ENCODE data around the gene LYST. TPM values are rescaled to one million over a fixed set of nuclear protein-coding genes. Genes with fewer than 3 reads are reported as not detected.

The LYST gene
- total and polyA plus RNA-seq, 2 experiments from 2014 or later, result 3.0 to 6.1 TPM

DNA sequence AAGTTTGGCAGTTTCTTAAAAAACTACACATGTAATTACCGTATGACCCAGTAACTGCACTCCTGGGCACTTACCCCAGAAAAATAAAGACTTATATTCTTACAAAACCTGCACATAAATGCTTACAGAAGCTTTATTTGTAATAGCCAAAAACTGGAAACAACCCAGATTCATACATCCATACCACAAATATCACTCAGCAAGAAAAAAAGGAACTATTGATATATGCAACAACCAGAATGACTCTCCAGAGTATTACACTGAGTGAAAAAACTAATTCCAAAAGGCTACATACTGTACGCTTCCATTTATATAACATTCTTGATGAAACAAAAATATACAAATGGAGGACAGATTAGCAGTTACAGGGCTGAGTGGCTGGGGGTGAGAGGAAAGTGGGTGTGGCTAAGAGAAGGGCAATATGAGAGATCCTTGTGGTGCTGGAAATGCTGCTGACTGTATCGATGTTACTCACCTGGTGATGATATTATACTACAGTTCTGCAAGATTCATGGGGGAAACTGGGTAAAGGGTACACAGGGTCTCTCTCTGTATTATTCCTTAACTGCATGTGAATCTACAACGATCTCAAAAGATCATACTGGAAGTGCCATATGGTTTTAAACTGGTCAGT lies 121.1 kb downstream of the LYST start:
- no peak for TF ChIP-seq EZH2phosphoT487 (IDR thresholded peaks at IDR 0.05; ENCODE audit: low read depth, severe bottlenecking, unreplicated experiment)
- TF ChIP-seq EZH2 (IDR thresholded peaks at IDR 0.05; ENCODE audit: borderline replicate concordance), result no peak
- TF ChIP-seq, protein P1, sequence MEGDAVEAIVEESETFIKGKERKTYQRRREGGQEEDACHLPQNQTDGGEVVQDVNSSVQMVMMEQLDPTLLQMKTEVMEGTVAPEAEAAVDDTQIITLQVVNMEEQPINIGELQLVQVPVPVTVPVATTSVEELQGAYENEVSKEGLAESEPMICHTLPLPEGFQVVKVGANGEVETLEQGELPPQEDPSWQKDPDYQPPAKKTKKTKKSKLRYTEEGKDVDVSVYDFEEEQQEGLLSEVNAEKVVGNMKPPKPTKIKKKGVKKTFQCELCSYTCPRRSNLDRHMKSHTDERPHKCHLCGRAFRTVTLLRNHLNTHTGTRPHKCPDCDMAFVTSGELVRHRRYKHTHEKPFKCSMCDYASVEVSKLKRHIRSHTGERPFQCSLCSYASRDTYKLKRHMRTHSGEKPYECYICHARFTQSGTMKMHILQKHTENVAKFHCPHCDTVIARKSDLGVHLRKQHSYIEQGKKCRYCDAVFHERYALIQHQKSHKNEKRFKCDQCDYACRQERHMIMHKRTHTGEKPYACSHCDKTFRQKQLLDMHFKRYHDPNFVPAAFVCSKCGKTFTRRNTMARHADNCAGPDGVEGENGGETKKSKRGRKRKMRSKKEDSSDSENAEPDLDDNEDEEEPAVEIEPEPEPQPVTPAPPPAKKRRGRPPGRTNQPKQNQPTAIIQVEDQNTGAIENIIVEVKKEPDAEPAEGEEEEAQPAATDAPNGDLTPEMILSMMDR (IDR thresholded peaks at IDR 0.05; ENCODE audit: poor library complexity), result no peak
- H3K79me2 ChIP-seq, result no peaks in the 10 kb centered on the region
- H3K9me2 ChIP-seq (replicated peaks; ENCODE audit: insufficient read depth), result no peaks in the 10 kb centered on the region
- H4K20me1 ChIP-seq (ENCODE audit: insufficient read depth, poor library complexity, severe bottlenecking), result no peaks in the 10 kb centered on the region
- no peaks in the 10 kb centered on the region for H3K4me1 ChIP-seq (ENCODE audit: insufficient read depth)
- no peak overlapping the region for H2AFZ ChIP-seq
- no peak overlapping the region for H3K4me3 ChIP-seq
- 91% methylated on average over 4 of the region's 4 CpGs for WGBS (ENCODE audit: low lambda C conversion rate, missing lambda C conversion rate)
- no peak overlapping the region for H3K4me2 ChIP-seq
- no peak for DNase-seq (ENCODE audit: low spot score)
- H3K27me3 ChIP-seq, result no peaks in the 10 kb centered on the region
- H3K36me3 ChIP-seq (replicated peaks; ENCODE audit: insufficient read depth, low read depth), result no peaks in the 10 kb centered on the region
- no peak overlapping the region for H3K27ac ChIP-seq
- no peaks in the 10 kb centered on the region for H3K9me3 ChIP-seq (ENCODE audit: low read depth)

DNA sequence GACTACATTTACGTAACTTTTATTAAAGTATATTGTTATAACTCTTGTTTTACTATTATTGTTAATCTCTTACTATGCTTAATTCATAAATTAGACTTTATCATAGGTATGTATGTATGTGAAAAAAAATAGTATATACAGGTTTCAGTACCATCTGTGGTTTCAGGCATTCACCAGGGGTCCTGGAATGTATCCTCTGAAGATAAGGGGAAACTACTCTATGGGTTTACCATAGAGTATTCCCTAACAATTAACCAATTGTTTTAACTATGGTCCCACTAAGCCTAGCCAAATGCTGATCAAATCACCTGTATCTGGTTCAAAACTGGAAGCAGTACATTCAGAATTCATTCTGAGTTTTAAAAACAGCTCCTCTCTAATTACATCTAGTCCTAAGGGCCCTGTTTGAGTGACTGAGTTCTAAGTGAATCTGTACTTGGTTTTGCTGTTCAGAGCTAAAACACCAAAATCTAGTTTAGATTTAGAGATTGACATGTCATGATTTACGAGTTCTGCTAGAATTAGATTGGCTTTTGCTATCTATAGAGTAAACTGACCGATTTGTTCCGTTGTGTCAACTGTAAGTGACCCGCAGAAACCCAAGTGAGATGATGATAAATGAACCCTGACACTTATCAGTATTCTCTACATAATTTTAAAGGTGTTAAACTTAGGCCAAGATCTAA lies 123.6 kb downstream of the LYST start:
- Histone ChIP-seq H3K79me2 (no peaks in the 10 kb centered on the region), H3K36me3 (replicated peaks; ENCODE audit: insufficient read depth, low read depth) (no peaks in the 10 kb centered on the region), H3K9me3 (ENCODE audit: low read depth) (no peaks in the 10 kb centered on the region), H3K4me3 (no peak overlapping the region), H3K27me3 (no peaks in the 10 kb centered on the region), H3K4me2 (no peak overlapping the region), H3K27ac (no peak overlapping the region), H2AFZ (no peak overlapping the region), H4K20me1 (ENCODE audit: insufficient read depth, poor library complexity, severe bottlenecking) (no peaks in the 10 kb centered on the region), H3K9me2 (replicated peaks; ENCODE audit: insufficient read depth) (no peaks in the 10 kb centered on the region), H3K4me1 (ENCODE audit: insufficient read depth) (no peaks in the 10 kb centered on the region)
- DNase-seq (ENCODE audit: low spot score), result no peak
- 75% methylated on average over 5 of the region's 5 CpGs for WGBS (ENCODE audit: low lambda C conversion rate, missing lambda C conversion rate)
- TF ChIP-seq, protein P1 (IDR thresholded peaks at IDR 0.05; ENCODE audit: poor library complexity), result no peak
- no peak for TF ChIP-seq EZH2 (IDR thresholded peaks at IDR 0.05; ENCODE audit: borderline replicate concordance)
- no peak for TF ChIP-seq EZH2phosphoT487 (IDR thresholded peaks at IDR 0.05; ENCODE audit: low read depth, severe bottlenecking, unreplicated experiment)

DNA sequence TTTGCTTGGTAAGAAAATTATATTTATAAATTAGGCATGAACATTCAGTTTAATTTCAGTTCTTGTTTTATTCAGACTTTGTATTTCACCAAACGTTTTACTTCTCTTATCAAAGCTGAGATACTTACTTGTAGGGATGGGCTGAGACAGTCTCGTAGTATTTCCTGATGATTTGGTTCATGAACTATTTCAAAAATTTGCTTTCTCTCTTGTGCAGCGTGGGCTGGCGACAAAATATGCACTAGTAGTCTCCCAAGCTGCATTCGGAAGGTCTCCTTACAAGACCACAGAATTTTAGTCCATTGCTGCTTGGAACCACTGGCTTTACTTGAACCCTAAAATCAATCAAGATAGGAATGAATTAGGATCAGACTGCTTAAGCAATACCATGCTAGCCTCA lies 125.4 kb downstream of the LYST start:
- no peaks in the 10 kb centered on the region for H3K79me2 ChIP-seq

More for the DNA sequence above, 125.4 kb downstream of the LYST start:
- Histone ChIP-seq H3K36me3 (replicated peaks; ENCODE audit: insufficient read depth, low read depth) (no peaks in the 10 kb centered on the region), H3K9me2 (replicated peaks; ENCODE audit: insufficient read depth) (no peaks in the 10 kb centered on the region), H2AFZ (no peak overlapping the region), H3K4me3 (no peak overlapping the region), H3K27me3 (no peaks in the 10 kb centered on the region), H3K27ac (no peak overlapping the region), H3K4me1 (ENCODE audit: insufficient read depth) (no peaks in the 10 kb centered on the region), H3K4me2 (no peak overlapping the region), H4K20me1 (ENCODE audit: insufficient read depth, poor library complexity, severe bottlenecking) (no peaks in the 10 kb centered on the region), H3K9me3 (ENCODE audit: low read depth) (no peaks in the 10 kb centered on the region)
- TF ChIP-seq, protein P1 (IDR thresholded peaks at IDR 0.05; ENCODE audit: poor library complexity), result no peak
- TF ChIP-seq EZH2phosphoT487 (IDR thresholded peaks at IDR 0.05; ENCODE audit: low read depth, severe bottlenecking, unreplicated experiment) (no peak), EZH2 (IDR thresholded peaks at IDR 0.05; ENCODE audit: borderline replicate concordance) (no peak)
- 61% methylated on average over 5 of the region's 5 CpGs for WGBS (ENCODE audit: low lambda C conversion rate, missing lambda C conversion rate)
- DNase-seq (ENCODE audit: low spot score), result peak; percentile 14

Measured in hepatocyte (in vitro differentiated cells).